Right lung (tissue), 5 donors: ENCODE measurements around the gene HPD. TPM values are rescaled to one million over a fixed set of nuclear protein-coding genes. Genes with fewer than 3 reads are reported as not detected.

Experiments used
- polyA plus RNA-seq, 5 donors: library from polyadenylated mRNA; unstranded; fragments of 120-200 nt; gene quantifications; one replicate each; pipeline versions ENCODE4 v1.2.1 to v1.2.3, GENCODE V29; 2013; ENCODE audit warnings: inconsistent platforms in 1 of 5, low replicate concordance in 1 of 5; ENCODE audit not compliant: insufficient read length in 5 of 5, insufficient read depth in 1 of 5

The HPD gene
- polyA plus RNA-seq, 5 donors: 0.08 to 0.34 (median 0.10) TPM; not detected in 2

Other genes with a start within 250 kb of the HPD start
- gene ORAI1, start 232.3 kb downstream of the HPD start, polyA plus RNA-seq: 10 to 100 TPM in 4 of 5 donors, 1 to 10 TPM in 1; 8.7 to 20.6 (median 11.4) TPM
- 1 to 10 TPM in 4 of 5 donors, under 1 TPM in 1; 0.70 to 2.6 (median 1.9) TPM for gene MORN3, start 189.2 kb downstream of the HPD start, polyA plus RNA-seq
- 10 to 100 TPM in 3 of 5 donors, 1 to 10 TPM in 2; 6.8 to 13.5 (median 11.3) TPM for gene TMEM120B, start 146.1 kb downstream of the HPD start, polyA plus RNA-seq
- 10 to 100 TPM in 4 of 5 donors, 1 to 10 TPM in 1; 7.2 to 13.7 (median 11.1) TPM for gene RHOF, start 65.2 kb downstream of the HPD start, polyA plus RNA-seq
- gene SETD1B, start 54.9 kb downstream of the HPD start, polyA plus RNA-seq: 10 to 100 TPM in 4 of 5 donors, 1 to 10 TPM in 1; 9.4 to 16.6 (median 13.1) TPM
- 10 to 100 TPM; 37.3 to 56.4 (median 45.9) TPM for gene PSMD9, start 29.9 kb upstream of the HPD start, polyA plus RNA-seq
- gene CFAP251, start 59.7 kb upstream of the HPD start, polyA plus RNA-seq: 10 to 100 TPM in 1 of 5 donors, 1 to 10 TPM in 4; 3.8 to 12.5 (median 9.6) TPM
- 10 to 100 TPM; 13.9 to 17.9 (median 16.6) TPM for gene BCL7A, start 163.0 kb upstream of the HPD start, polyA plus RNA-seq
- gene MLXIP, start 219.9 kb upstream of the HPD start, polyA plus RNA-seq: 10 to 100 TPM; 55.8 to 87.5 (median 83.7) TPM